ENCODE results near the gene ABCC12. TPM values are rescaled to one million over a fixed set of nuclear protein-coding genes. Genes with fewer than 3 reads are reported as not detected.

The ABCC12 gene
- not detected in 2 replicates for total RNA-seq

DNA sequence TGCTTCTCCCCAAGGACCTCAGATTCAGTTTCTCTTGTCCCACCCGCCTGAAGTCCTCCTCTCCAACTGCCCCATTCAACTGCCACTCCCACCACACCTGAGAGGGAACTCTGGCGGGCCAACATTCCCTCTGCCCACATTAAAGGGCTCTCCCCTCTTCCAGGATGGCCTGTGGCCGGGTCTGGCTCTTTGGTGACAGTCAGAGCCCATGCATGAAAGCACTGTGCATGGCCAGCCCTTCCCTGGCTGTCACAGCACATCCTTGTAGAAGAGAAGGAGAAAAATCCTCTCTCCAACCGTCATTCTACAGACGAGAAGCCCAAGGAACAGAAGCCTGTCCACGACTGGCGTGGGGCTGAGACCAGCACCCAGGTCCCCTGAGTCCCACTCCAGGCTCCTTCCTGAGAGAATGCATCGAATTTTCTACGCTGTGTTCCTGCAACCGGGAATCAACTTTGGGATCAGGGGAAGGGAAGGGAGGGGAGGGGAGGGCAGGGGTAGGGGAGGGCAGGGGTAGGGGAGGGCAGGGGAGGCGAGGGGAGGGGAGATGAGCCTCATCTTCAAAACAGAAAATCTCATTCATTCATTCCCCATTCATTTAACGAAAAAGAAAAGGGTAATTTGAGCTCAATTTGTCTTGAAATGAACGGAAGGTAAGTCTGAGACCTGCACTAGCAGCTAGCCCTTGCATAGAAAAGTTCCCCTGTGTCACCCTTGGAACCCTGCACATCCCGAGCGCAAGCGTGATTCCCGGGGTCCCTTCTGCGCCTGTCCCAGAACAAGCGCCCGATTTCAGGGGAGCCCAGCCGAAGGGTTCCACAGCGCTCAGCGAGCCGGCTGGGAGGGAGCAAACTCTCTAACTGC, at the start of gene ABCC12:
ABCC12 (minus strand) TSS at position 68 of the 864 bp plus-strand sequence. CDS start 9,569 bp downstream, outside the sequence.
- Mint-ChIP-seq H3K4me1 (ENCODE audit: low read depth) (peaks cover 25% of the 10 kb centered on the region), H3K4me3 (ENCODE audit: low read depth) (no peak within 1 kb of the TSS), H3K36me3 (ENCODE audit: low read depth) (no peaks in the 10 kb centered on the region), H3K27ac (no peak within 1 kb of the TSS), H3K9me3 (no peaks in the 10 kb centered on the region), H3K27me3 (ENCODE audit: low read depth) (peaks cover 38% of the 10 kb centered on the region)
- intact Hi-C loops (cut with micrococcal nuclease): loop anchor here (5.0 kb wide), 1 partner anchor 694 kb away; the partner anchor contains the start of genes ITFG1 and PHKB
- no peak for DNase-seq (ENCODE audit: low spot score)

DNA sequence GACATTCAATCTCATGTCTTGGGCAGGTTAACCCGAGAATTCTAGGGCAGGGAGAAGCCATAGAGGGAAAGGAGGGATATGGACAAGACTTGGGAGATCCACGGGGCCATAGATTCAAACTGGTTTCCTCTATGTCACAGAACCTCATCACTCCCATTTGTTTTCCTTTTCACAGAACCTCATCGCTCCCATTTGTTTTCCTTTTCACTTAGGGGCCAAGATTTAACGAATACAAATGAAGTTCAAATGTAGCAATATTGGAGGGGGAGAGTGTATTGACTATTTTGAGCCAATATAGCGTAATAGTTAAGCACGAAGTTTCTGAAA, 49.0 kb upstream of the ABCC12 start:
- Mint-ChIP-seq H3K9me3 (no peaks in the 10 kb centered on the region), H3K36me3 (ENCODE audit: low read depth) (no peaks in the 10 kb centered on the region), H3K4me1 (ENCODE audit: low read depth) (no peaks in the 10 kb centered on the region), H3K4me3 (ENCODE audit: low read depth) (no peak overlapping the region), H3K27me3 (ENCODE audit: low read depth) (peaks cover 6% of the 10 kb centered on the region), H3K27ac (no peak overlapping the region)
- DNase-seq (ENCODE audit: low spot score): no peak
- intact Hi-C loops (cut with micrococcal nuclease): no loop called here

DNA sequence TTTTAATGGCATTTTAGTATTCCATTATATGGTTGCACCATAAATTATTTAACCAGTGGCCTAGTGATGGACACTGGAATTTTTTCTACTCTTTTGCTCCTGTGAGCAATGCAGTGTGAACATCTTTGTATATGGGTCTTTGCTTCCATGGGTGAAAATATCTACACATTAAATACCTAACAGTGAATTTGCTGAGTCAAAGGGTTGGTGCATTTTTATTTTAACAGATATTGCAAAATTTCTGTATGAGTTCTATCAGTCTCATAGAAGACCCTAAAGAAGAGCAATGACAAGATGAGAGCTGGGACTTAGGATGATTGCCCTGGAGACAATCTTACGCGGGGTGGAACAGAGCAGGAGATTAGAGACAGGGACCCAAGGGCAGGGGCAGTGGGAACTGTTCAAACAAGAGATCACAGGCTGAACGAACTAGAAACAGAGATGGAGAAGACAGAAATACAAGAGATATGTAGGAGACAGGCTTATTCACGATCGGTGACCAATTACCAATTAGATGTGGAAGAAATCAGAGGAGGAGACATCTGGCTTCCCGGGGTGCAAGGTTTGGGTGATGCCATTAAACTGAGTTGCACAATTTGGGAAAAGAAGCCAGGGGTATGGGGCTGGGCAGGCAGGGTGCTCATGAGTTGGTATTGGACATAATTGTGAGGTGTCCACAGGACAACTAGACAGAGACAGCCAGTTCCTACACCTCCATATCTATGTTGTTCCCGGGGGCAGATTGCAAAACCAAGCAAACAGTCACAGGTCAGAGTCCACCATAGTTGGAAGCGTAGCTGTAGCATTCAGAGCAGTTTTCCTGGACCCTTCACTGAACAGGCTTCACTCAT, 48.4 kb upstream of the ABCC12 start:
- no peak overlapping the region for H3K27ac Mint-ChIP-seq
- H3K36me3 Mint-ChIP-seq (ENCODE audit: low read depth): no peaks in the 10 kb centered on the region

DNA sequence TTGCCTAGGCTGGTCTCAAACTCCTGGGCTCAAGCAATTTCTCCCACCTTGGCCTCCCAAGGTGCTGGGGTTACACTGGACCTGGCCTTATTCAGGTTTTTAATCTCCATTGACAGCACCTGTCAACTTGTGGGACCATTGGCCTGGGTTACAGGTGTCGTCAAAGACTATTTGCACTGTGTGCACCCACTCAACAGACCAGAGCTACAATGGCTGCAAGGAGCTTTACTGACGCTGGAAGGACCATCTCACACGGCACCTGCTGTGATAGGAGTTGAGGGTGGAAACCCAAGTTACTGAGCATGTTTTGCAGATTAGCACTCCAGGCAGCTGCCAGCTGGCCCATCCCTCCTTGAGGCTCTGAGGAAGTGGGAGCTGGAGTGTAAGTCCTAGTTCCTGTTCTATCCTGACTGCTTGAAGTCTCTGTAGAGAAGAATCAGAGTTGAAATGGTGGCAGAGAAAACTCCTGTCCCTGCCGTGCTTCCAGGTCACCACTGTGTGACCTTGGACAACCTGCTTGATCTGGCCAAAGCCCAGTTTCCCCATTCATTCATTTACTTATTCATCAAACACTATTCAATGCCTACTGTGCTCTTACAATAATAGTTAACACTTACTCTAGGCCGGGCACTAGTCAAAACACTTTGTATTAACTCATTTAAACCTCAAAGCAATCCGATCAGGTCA, 45.9 kb upstream of the ABCC12 start:
- Mint-ChIP-seq H3K9me3 (no peaks in the 10 kb centered on the region), H3K27ac (no peak overlapping the region), H3K4me3 (ENCODE audit: low read depth) (no peak overlapping the region), H3K36me3 (ENCODE audit: low read depth) (no peaks in the 10 kb centered on the region), H3K4me1 (ENCODE audit: low read depth) (no peaks in the 10 kb centered on the region), H3K27me3 (ENCODE audit: low read depth) (peaks cover 5% of the 10 kb centered on the region)
- intact Hi-C loops (cut with micrococcal nuclease): no loop called here
- DNase-seq (ENCODE audit: low spot score): no peak

More for the DNA sequence above, 48.4 kb upstream of the ABCC12 start:
- intact Hi-C loops (cut with micrococcal nuclease): no loop called here
- H3K27me3 Mint-ChIP-seq (ENCODE audit: low read depth): peaks cover 6% of the 10 kb centered on the region
- DNase-seq (ENCODE audit: low spot score): no peak
- H3K4me3 Mint-ChIP-seq (ENCODE audit: low read depth): no peak overlapping the region
- H3K4me1 Mint-ChIP-seq (ENCODE audit: low read depth): no peaks in the 10 kb centered on the region
- no peaks in the 10 kb centered on the region for H3K9me3 Mint-ChIP-seq

DNA sequence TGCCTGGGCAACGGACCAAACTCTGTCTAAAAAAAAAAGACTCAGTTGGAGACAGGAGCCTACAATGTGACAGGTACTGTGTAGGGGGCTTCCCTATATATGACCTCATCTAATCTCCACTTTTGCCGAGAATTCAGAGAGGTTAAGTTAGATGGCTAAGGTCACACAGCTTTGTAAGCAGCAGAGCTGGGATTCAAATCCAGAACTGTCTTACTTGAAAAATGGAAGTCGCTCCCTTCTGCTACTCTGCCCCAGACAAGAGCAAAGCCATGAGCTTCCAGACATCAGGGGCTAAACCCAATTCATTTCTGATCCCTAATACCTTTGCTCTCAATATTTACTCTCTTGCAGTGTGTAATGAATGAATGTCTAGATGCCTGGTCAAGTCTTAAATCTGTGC, 41.5 kb upstream of the ABCC12 start:
- peaks cover 6% of the 10 kb centered on the region for H3K27me3 Mint-ChIP-seq (ENCODE audit: low read depth)
- H3K27ac Mint-ChIP-seq: no peak overlapping the region
- DNase-seq (ENCODE audit: low spot score): no peak
- no peak overlapping the region for H3K4me3 Mint-ChIP-seq (ENCODE audit: low read depth)
- intact Hi-C loops (cut with micrococcal nuclease): no loop called here
- H3K4me1 Mint-ChIP-seq (ENCODE audit: low read depth): no peaks in the 10 kb centered on the region
- no peaks in the 10 kb centered on the region for H3K9me3 Mint-ChIP-seq
- H3K36me3 Mint-ChIP-seq (ENCODE audit: low read depth): no peaks in the 10 kb centered on the region

DNA sequence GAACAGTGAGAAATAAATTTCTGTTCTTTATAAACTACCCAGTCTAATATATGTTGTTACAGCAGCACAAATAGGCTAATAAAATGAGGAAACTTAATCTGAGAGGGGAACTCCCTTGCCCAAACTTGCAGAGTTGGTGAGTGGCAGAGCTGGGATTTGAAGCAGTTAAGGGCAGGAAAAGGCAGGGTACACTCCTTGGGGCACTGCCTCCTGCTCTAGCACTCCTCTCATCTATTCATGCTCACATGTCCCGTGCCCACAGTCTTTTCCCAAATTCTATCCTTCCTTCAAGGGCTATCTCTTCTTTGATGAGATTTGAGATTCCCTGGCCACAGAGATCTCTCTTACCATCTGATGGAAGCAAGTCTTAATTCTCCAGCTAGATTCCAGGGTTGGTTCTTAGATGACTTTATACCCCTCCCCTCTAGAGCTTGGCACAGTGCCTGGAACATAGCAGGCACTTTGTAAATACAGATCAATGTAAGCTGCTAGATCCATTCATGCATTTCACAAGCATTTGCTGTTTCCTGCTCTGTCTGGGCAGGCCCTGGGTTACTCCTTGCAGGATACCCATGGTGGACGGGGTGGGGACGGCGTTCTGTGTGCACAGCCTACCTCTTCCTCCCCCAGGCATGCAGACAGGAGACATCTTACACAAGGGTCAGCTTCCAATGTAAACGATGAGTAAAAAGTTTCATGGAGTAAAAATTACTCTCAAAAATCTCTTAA, 39.2 kb upstream of the ABCC12 start:
- Mint-ChIP-seq H3K27me3 (ENCODE audit: low read depth) (peaks cover 10% of the 10 kb centered on the region), H3K27ac (no peak overlapping the region), H3K9me3 (no peaks in the 10 kb centered on the region), H3K4me3 (ENCODE audit: low read depth) (no peak overlapping the region), H3K4me1 (ENCODE audit: low read depth) (peaks cover under 1% of the 10 kb centered on the region), H3K36me3 (ENCODE audit: low read depth) (no peaks in the 10 kb centered on the region)
- DNase-seq (ENCODE audit: low spot score): no peak
- intact Hi-C loops (cut with micrococcal nuclease): no loop called here

DNA sequence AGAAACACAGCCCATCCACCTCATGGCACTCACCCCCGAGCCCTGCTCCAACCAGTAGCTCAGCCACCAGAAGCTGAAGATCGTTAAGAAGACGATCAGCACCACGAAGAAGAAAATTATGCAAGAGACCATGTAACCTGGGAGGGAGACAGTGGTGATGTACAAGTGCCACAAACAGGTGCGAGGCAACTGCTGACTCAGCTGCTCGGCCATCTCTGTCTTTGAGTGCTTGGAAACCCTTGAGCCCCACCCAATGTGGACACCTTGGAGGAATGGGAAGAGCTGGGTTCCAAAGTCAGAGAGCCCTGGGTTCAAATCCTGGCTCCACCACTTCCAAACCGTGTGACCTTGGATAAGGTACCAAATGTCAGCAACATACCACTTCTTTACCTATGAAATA, 38.1 kb upstream of the ABCC12 start:
- DNase-seq (ENCODE audit: low spot score): no peak
- no peaks in the 10 kb centered on the region for H3K9me3 Mint-ChIP-seq
- peaks cover 6% of the 10 kb centered on the region for H3K4me1 Mint-ChIP-seq (ENCODE audit: low read depth)
- intact Hi-C loops (cut with micrococcal nuclease): no loop called here
- H3K27ac Mint-ChIP-seq: no peak overlapping the region
- no peak overlapping the region for H3K4me3 Mint-ChIP-seq (ENCODE audit: low read depth)
- H3K27me3 Mint-ChIP-seq (ENCODE audit: low read depth): peaks cover 11% of the 10 kb centered on the region
- no peaks in the 10 kb centered on the region for H3K36me3 Mint-ChIP-seq (ENCODE audit: low read depth)

DNA sequence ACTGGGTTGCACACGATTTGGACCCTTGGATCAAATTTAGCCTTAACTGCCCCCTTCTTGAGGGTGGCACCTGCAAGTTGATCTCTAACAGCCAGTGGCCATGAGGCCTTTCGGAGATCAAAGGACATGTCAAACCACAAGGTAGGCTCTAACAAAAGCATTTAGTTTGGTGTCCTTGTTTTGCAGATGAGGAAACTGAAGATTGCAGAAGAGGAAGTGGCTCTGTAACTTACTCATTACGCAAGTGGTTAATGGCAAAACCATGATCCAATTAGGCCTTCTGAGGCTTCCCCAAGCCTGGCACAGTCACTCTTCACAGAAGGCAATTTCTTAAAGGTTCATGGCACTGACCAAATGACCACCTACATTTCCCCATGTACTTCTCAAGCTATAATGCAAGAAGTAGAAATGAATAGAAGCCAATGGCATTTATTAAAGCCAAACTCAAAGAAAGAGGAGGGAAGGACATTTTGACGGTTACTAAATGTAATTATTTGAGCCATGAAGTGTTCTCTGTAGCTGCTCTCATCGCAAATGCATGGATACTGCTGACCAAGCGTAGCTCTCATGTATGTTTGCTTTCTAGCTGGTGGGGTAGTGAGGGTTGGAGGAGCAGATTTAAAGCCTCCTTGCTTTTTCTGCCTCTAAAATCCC, 32.8 kb upstream of the ABCC12 start:
- Mint-ChIP-seq H3K4me3 (ENCODE audit: low read depth) (no peak overlapping the region), H3K4me1 (ENCODE audit: low read depth) (peaks cover 19% of the 10 kb centered on the region), H3K9me3 (no peaks in the 10 kb centered on the region), H3K27me3 (ENCODE audit: low read depth) (peaks cover 11% of the 10 kb centered on the region), H3K36me3 (ENCODE audit: low read depth) (no peaks in the 10 kb centered on the region), H3K27ac (no peak overlapping the region)
- intact Hi-C loops (cut with micrococcal nuclease): no loop called here
- no peak for DNase-seq (ENCODE audit: low spot score)

DNA sequence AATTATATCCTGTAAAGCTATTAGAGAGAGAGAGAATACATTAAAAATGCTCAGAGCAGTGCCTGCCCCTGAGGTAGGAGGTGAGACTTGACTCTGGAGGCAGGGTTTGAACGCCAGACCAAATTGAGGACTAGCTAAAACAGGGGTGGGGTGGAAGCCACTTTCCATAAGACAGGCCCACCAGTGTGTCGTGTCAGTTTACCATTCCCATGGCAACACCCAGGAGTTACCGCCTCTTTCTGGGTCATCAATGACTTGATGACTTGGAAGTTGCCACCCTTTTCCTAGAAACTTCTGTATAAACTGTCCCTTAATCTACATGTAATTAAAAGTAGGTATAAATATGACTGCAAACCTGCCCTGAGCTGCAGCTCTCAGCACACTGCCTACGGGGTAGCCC, 32.0 kb upstream of the ABCC12 start:
- peaks cover 19% of the 10 kb centered on the region for H3K4me1 Mint-ChIP-seq (ENCODE audit: low read depth)

DNA sequence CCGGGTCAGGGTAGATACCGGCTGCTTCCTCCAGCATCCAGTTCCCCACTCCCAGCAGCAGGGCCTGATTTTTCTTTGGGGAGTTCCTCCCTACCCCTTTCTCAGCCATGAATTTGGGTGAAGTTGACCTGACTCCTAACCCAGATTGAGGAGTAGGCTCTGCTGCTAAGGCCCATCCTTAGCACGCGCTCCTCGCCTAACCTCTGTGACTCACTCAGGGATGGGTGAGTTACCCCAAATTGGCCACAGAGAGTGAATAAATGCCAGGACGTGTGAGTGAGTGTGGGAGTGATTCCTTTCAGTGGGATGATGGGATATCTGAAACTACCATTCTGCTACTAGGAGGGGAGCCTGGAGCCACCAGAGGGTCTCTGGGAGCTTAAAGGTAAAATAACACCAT, 28.9 kb upstream of the ABCC12 start:
- peaks cover 17% of the 10 kb centered on the region for H3K4me1 Mint-ChIP-seq (ENCODE audit: low read depth)
- intact Hi-C loops (cut with micrococcal nuclease): no loop called here
- H3K9me3 Mint-ChIP-seq: no peaks in the 10 kb centered on the region
- H3K36me3 Mint-ChIP-seq (ENCODE audit: low read depth): no peaks in the 10 kb centered on the region
- H3K27me3 Mint-ChIP-seq (ENCODE audit: low read depth): peaks cover 6% of the 10 kb centered on the region
- no peak overlapping the region for H3K27ac Mint-ChIP-seq
- DNase-seq (ENCODE audit: low spot score): no peak
- H3K4me3 Mint-ChIP-seq (ENCODE audit: low read depth): no peak overlapping the region

More for the DNA sequence above, 32.0 kb upstream of the ABCC12 start:
- no peak overlapping the region for H3K4me3 Mint-ChIP-seq (ENCODE audit: low read depth)
- no peak overlapping the region for H3K27ac Mint-ChIP-seq
- H3K27me3 Mint-ChIP-seq (ENCODE audit: low read depth): peaks cover 11% of the 10 kb centered on the region
- H3K9me3 Mint-ChIP-seq: no peaks in the 10 kb centered on the region
- no peaks in the 10 kb centered on the region for H3K36me3 Mint-ChIP-seq (ENCODE audit: low read depth)
- intact Hi-C loops (cut with micrococcal nuclease): no loop called here
- DNase-seq (ENCODE audit: low spot score): no peak

DNA sequence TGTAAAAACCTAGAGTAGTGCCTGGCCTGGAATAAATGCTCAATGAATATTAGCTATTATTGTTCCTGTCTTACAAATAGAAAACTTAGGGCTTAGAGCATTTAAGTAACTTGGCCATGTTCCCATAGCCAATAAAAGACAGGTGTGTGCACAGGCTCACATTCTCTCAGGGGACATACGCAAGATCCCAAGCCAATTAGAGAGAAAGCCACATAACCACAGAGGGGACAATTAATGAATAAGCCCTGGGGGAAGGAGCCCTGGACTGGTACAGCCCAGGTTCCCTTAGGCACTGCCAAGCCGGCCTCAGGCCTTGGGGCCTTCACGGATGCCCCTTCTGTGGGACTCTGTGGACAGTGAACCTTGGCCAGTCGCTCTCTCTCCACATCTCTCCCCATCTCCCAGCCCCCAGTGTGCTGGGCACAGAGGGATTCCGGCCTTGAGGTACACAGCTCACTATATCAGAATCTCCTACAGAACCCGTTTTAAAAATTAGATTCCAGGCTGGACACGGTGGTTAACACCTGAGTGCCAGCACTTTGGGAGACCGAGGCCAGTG, 27.3 kb upstream of the ABCC12 start:
- no peak overlapping the region for H3K27ac Mint-ChIP-seq

More for the DNA sequence above, 27.3 kb upstream of the ABCC12 start:
- Mint-ChIP-seq H3K27me3 (ENCODE audit: low read depth) (peaks cover 8% of the 10 kb centered on the region), H3K4me1 (ENCODE audit: low read depth) (peaks cover 6% of the 10 kb centered on the region), H3K36me3 (ENCODE audit: low read depth) (no peaks in the 10 kb centered on the region), H3K9me3 (no peaks in the 10 kb centered on the region), H3K4me3 (ENCODE audit: low read depth) (no peak overlapping the region)
- intact Hi-C loops (cut with micrococcal nuclease): no loop called here
- no peak for DNase-seq (ENCODE audit: low spot score)
